HG03457 (cell line): Measurements from ENCODE around the gene FIGNL2.

Experiments used
- ATAC-seq: cut with Tn5 transposase; IDR thresholded peaks from one replicate; pipeline ENCODE4 v1.9.1; 2021; ENCODE audit warnings: moderate number of reproducible peaks; ENCODE audit not compliant: unreplicated experiment

The FIGNL2 gene

GRCh38 chr12:51879102-51879501 lies 30.6 kb upstream of the FIGNL2 start:
- no peak for ATAC-seq

- ATAC-seq, result no peak
These were observed 26.0 kb upstream of the FIGNL2 start for GRCh38 chr12:51874486-51874885.

DNA sequence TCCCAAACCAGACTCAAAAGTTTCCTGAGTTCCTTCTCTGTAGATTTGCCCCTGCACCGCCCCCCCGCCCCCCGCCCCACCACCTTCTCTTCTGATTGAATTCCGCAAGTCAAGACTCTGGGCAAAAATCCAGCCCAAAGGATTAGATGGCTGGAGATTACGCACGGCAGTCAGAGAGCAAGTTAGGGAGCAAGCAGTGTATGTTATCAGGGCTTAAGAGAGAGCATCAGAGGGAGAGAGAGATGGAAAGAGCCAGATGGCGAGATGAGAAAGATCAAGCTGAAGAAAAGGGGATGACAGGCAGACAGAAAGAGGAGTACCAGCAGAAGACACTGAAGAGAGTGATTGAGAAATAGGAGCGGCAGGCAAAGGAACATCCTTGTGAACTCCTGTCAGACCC lies 25.5 kb upstream of the FIGNL2 start:
- ATAC-seq, result no peak

DNA sequence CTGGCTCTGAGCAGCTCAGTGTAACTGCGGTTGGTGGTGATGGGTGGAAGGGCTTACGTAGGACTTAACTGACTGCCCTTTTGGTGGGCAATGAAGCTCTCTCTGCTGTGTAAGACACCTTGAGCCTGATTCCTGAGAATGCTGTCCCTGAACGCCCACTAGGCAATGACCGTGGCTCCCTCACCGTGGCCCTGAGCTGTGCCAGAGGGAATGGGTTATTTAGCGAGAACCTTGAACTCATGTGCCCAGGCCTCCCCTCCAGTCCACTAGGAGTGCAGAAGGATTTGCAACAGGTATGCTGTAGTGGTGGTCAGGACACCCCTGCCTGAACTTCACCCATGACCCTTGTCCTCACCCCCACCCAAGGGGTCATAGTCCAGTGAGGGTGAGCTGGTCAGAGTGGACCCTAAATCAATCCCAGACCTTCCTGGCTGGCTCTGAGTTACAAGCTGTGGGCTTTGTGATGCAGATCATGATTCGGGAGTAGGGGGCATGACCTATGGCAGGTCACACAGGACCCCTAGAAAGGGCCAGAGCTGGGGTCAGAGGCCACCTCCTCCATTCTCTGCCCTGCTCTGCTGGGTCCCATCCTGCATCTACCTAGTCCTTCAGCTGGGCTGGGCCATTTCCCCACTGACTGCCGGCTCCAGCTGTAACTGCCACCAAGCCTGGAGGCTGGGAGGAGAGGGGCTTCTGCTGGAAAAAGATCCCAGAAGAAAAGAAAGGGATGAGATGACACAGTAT lies 24.9 kb upstream of the FIGNL2 start:
- no peak for ATAC-seq

DNA sequence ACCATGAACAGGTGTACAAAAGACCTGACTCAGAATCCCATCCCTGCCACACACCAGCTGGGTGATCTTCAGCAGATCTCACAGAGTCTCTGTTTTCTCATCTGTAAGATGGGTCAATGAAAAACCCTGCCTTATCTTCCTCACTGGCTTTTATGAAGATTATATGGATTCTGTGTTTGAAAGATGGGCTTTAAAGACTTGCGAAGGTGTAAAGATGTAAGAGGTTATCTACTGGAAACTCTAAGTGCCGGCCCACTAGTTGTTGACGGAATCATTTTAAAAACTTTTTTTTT lies 24.1 kb upstream of the FIGNL2 start:
- ATAC-seq, result no peak

DNA sequence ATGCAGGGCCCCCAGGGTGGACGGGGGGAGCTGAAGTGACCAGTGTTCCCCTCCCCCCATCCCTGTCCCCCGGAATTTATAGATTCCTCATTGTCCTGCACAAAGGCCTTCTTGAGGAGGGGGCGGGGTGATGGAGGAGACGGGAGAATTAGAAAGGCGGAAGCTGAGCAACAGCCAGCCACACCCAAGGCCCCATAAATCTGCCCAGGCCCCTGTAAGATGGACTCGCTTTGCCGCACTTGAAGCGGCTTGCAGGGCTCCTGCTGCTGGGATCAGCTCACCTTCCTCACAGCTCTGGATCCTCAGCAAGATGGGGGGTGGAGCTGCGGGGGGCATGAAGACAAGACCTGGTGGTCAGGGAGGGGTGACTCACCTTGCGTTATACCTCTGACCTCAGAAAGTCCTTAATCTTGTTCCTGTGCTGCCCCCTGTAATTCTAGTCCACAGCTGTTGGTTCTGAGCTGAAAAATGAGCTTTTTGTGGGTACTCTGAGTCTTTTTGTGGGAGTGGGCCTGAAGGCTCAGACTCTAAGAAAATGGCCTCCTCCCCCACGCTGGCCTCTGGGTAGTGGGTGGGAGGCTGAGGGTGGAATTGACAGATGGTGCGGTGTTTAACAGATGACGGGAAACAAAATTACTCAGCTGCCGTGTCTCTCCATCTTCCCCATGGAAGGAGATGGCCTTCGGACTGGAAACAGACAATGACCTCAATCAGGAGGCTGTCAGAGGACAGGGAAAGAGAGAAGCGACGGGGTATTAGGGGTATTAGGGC lies 23.6 kb upstream of the FIGNL2 start:
- ATAC-seq, result no peak

GRCh38 chr12:51871126-51871525 lies 22.6 kb upstream of the FIGNL2 start:
- ATAC-seq, result no peak

DNA sequence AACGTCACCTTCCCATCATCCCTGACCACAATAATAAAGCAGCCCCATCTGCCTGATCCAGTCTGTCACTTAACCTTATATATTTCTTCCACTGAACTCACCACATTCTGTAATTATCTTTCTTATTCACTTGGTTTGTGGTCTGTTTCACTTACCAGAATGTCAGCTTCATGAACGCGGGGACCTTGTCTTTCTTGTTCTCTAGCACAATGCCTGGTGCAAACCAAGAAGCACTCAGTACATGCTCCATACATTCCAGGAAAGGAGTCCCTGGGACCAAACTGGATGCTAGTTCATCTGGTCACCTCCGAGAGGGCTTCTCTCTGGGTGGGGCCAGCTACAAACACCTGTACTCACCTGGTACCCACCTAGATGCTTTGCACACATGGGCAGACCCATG lies 22.0 kb upstream of the FIGNL2 start:
- ATAC-seq, result no peak

DNA sequence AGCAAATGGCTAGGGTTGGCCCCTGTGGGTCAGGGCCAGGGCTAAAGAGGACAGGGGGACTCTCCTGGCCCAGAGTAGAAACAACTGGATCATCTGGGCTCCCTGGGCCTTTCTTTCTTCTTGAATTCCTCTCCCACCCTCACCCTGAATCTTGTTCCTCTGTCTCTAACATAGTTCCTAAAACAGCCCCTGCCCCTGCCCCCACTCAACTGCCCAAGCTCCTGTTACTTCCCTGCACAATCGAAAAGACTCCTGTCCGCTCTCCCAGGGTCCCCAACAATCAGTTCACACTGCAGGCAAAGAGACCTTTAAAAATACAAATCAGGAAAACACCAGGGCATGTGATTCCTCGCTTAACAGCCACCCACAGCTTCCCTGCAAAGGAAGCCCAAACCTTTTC lies 21.4 kb upstream of the FIGNL2 start:
- ATAC-seq, result no peak

DNA sequence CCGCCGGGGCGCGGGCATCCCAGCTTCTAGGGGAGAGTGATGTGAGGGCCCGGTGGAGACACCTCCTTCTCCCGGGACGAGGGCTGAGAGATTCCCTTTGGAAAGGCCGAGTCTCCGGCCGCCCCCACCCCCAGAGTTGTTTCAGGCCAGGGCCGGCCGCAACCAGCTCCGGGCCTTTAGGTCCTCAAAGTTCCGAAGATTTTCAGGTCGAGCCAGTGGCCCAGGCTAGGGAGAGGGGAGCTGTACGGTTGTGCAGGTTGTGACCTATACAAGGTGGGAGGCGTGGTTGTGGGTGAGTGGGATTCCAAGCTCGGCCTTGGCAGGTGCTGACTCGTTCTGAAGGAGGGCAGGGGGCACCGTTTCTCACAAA lies 21.0 kb upstream of the FIGNL2 start:
- ATAC-seq, result no peak

DNA sequence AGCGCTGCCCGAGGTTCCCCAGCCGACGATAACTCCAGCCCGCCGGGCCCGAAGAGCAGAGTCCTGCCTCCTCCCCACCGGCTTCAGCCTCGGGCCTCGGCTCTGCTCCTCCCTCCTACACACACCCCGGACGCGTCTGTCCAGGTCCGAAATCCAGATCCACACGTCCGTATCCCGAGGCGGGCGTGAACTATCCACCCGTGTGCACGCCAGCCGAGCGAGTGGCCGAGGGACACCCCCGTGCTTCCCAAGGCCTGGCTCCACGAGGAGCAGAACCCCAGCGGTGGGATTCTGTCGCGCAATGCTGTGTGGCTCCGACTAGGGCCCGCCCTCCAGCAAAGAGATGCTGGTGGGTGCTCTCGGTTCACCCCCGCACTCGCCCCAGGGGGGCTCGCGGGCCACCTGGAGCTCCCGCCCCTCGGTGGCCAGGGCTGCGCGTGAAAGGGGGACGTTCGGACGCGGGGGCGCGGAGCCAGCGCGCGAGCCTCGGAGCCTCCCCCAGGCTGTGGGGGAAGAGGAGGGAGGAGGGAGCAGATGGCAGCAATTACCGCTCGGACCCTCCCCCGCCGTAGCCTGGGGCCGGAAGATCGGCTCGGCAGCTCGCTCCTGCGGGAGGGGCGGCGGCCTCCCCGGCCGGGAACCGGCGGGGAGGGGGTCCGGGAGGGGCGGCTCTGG lies 20.4 kb upstream of the FIGNL2 start:
- ATAC-seq, result no peak

- ATAC-seq, result no peak
These were observed 19.4 kb upstream of the FIGNL2 start for GRCh38 chr12:51867796-51868428.

GRCh38 chr12:51867371-51867770 lies 18.9 kb upstream of the FIGNL2 start:
- no peak for ATAC-seq

DNA sequence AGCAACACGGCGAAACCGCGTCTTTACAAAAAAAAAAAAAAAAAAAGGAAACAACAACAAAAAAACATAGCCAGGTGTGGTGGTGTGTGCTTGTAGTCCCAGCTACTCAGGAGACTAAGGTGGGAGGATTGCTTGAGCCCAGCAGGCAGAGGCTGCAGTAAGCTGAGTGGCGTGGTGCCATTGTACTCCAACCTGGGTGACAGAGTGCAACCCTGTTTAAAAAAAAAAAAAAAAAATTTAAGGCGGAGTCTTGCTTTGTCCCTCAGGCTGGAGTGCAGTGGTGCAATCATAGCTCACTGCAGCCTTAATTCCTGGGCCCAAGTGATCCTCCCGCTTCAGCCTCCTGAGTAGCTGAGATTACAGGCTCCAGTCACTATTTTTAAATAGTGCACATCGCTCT lies 18.2 kb upstream of the FIGNL2 start:
- no peak for ATAC-seq

GRCh38 chr12:51866324-51866723 lies 17.8 kb upstream of the FIGNL2 start:
- ATAC-seq, result no peak

- ATAC-seq, result no peak
These were observed 17.3 kb upstream of the FIGNL2 start for GRCh38 chr12:51865757-51866270.

DNA sequence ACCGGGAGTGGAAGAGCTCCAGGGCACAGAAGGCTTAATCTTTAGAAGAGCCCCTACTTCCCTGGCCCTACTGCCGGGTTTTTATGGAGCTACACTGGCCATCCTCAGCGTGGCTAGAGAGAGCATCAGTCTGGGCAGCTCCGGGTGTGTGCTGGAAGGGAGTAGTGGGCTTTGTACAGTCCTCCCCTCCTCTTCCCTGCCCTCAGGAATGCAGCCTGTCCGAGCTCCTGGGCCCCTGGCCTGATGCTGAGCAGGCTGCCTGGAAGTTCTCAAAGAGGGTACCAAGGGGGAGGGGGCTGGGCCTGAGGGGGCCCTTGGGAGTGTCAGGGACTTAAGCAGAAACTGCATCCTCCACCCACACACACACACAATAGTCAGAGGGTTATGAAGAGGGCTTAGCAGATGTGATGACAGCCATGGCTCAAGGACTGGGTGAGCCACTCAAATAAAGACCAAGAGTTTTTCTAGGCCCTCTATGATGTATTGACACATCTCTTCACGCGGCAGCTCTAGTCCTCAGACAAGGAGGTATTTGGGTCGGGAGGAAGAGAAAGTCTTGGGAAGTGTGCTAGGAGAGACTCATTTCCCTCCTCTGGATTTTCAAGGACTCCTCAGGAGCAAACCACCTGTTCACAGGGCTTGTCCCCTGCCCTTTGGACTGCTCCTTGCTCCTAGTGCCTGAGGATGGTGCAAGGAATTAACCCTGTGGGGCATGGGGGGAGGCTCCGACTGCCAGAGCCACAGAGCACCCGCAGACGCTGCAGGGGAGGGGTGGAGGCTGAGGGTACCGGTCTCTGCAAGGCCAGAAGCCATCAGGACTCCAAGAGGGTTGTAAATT lies 16.5 kb upstream of the FIGNL2 start:
- no peak for ATAC-seq

DNA sequence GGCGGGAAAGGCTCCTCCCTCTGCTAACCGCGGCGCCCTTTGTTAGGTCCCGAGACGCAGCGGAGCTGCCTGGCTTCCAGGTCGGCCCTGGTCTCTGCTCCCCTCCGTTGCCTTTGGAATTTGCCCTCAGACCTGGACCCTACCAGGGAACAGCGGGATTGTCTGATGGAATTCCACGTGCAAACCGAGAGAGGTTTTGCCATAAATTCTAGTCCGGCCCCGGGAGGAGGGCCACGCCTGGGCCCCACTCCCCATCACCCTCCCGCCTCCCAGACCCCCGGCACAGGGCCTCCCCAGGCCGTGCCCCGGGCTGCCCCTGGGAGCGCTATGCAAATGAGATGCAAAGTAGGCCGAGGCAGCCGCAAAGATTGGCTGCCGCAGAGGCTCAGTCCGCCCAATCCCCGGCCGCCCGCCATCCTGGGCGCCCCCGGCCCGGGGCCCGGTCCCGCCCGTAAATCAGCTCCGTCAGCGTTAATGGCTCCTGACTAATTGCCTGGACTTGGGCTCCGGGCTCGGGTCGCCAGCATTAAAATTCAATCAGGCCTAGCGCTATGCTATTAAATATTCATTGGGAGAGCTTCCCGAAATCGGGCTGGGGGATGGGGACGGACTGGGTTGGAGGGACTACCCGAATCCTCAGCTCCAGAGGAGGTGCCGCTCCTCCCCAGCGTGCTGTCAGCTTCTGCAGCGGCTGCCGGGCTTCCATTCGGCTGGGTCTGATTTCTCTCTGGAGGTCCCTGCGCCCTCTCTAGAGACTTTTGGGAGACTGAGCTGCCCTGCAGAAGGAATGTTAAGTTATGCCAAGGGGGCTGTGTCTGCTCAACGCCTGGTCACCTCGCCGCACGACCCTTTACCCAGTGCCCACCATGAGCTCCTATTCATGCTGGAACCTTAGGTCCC lies 15.7 kb upstream of the FIGNL2 start:
- no peak for ATAC-seq

DNA sequence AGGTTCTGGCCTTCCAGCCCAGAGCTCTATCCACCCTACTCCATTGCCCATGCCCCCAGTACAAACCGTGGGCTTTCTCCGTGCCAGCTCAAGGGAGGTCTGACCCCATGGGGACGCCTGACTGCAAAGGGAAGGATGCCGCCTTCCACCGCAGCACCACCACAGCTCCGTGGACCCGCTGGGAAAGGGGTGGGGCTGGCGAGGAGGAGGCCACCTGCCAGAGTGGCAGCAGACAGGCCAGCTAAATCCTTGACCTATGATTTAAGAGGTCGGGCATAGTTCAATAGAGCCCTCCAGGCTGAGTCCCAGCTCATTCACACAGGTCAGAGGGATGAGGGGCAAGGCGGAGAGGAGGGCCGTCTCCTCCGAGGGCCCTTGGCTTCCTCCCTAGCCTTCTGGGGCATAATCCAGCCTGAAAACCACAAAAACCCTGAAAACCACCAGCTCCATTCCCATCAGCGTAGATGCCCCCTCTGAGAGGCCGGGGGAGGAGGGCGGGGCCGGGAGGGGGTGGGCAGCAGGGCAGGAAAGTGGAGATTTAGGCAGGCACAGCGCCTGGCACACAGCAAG lies 14.9 kb upstream of the FIGNL2 start:
- no peak for ATAC-seq
